Fibroblast of skin of right quadriceps (primary cell): Measurements from ENCODE around the gene DSE.
A peak's percentile ranks its signal among the peaks of the same experiment; 100 is the strongest.

Experiments used
- DNase-seq: peaks from one replicate; pipeline ENCODE4 v3.0.0-alpha.2; 2013

Gene DSE

DNA sequence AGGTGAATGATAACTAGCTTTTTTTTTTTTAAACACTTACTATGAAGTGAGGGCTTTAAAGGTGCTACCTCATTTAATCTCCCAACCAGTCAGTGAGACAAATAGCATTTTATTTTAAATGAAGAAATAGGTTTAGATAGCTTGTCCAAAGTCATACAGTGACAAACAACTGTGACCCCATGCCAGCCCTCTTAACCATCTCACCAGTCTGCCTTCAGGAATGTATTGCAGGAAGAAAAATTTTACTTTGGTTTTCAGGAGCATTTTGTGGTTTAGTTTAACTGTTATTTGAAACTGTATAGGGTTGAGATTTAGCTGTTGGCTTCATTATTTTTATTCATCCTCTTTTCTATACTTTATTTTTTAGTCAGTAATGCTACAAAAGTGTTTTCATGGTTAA lies 18.6 kb downstream of the DSE start:
- DNase-seq: no peak

DNA sequence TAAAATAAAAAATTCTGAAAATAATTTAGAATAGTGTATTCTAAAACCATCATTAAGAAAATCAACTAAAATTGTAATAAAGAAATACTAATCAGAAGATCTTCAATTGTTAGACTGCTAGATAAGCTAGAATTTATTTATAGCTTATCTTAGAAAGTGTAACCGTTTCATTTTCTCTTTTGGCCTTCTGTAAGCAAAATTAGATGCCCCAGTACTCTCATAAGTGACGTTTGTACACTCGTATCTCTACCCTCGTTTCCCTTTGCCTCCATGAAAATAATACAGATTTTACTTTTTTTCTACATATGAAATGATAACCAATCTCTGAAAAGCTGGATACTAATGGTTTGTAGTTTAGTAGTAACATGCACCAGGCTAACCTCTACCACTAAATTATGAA lies 19.8 kb downstream of the DSE start:
- no peak for DNase-seq

DNA sequence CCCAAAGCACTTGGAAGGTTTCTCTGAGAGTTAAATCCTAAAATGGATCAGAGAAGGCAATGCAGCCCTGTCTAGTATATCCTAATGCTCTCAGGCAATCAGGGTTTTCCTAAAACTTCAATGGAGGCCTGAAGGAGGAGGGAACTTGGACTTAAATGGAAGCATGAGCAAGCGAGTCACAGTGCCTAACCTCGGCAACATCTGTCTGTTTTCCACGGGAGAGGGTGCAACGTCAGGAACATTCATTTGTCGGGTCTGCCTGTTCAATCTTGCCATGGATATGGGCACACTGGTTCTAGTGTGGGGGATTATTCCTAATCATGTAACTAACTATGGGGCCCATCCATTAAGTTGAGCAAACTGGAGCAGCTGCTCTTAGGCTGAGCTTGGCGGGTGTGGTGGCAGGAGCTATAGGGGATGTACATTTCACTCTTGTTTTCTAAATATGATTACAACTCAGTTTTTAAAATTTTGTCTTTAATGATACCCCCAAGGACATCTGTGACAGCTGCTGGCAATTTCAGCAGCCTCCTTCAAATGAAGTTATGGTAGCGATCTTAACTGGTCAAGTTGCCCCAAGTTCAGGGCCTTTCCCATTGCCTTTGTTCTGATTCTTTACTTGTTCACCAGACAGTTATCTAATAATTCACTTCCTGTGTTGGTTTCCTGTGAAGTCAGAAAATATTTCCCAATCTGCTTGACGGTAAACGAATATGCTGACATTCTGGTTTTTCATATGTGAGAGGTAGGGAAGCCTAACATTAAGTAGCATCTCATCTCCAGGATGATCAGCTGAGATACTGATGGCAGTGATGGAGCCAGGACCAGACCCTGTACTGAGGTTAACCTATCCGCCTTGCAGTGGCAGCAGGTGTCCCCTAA lies 21.6 kb downstream of the DSE start:
- DNase-seq: no peak

DNA sequence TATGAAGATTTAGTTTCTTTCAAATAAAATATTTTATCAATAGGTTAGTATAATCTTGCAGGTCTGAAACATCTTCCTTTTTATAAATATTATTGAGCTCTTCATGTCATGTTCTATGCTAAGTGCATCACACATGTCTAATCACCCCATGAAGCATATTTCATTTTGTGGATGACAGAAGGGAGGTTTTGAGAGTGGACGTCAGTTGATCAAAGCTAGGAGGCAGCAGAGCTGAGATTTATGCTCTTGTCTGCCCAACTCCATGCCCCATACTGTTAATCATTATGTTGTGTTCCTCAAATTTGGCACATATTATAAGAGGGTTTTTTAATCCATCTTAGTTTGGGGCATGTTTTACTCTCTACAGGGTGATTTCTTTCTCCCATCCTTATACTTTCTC lies 22.7 kb downstream of the DSE start:
- DNase-seq: no peak

DNA sequence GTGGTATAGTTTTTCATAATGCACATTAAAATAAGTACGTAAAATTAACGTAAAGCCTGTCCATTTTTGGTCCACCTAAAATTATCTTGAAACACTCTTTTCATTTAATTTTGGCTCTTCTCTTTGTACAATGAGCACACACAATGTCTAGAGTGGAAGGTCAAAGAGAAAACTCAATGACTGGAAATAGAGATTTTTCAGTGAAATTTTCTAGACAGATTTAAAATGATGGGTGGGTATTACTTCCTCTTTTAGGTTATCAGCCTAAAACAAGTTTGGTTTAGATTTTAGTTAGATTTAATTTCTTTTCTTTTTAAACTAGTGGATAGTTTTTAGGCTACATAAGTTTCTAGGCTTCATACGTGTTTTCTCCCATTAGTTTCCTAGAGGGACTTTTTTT lies 24.9 kb downstream of the DSE start:
- no peak for DNase-seq

DNA sequence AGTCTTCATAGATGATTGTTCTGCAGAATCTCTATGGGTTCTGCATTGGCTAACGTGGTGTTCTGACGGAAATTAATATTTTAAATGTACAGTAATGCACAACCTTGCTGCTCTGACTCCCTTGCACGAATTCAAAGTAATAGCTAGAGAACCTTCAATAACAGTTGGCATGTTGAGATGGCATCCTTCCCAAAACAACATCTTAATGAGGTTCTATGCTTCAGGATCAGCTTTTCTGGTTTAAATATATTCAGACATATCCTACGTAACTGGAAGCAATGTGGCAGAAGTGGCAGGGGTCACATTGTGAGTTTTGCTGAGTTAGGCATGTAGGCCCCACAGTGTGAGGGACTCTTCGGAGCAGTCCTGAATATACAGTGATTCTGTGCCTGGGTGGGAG lies 25.7 kb downstream of the DSE start:
- DNase-seq: no peak

DNA sequence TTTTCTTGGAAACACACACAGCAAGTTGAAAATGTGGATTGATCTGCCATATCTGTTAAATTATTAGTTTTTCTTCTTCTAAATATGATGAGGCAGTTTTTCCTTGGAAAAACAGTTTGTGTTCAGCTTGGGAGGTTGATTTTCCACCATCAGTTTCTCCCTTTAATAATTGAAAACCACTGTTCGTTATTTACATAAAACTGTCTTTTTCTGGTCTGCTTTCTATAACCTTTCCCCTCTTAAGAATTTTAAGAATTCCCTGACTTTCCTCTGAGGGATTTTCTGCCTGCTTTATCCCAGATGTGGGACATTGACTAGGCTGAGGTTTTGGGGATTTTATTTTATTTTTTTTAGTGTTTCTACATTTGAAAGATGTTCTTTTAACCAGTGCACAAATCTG lies 27.2 kb downstream of the DSE start:
- DNase-seq: peak; percentile 85

DNA sequence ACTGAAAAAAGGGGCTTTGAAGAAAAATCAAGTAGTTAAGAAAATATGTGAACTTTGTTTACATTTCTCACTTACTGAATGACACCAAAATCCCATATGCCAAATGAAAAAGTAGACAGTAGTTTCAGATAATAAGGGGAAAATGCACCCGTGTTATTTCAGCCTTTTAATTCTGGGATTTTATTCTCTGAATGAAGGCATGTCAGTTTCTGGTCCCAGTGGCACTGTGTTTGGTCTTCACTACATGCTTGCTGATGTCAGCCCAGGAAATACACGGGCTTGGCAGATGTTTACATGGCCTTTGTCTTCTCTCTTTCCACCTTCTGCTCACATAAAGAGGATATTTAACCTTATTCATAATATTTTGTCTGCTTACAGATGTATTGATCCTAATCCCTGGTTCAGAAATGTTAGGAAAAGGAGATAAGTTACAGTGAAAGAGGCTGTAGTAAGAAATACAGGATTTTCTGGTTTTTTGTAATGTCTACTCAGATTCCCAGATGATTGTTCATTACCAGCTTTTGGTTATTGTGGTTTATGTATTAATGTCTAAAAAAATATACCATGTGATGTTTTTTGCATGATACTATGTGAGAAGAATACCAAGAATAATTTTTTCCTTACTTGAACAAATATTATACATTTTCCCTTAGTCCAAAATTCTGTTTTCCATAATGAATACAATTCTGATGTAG lies 27.7 kb downstream of the DSE start:
- peak; percentile 72 for DNase-seq

DNA sequence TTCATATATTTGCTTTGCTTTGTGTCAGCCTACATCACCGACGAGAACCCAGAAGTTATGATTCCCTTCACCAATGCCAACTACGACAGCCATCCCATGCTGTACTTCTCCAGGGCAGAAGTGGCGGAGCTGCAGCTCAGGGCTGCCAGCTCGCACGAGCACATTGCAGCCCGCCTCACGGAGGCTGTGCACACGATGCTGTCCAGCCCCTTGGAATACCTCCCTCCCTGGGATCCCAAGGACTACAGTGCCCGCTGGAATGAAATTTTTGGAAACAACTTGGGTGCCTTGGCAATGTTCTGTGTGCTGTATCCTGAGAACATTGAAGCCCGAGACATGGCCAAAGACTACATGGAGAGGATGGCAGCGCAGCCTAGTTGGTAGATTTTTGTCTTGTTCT lies 28.5 kb downstream of the DSE start:
- DNase-seq: no peak

DNA sequence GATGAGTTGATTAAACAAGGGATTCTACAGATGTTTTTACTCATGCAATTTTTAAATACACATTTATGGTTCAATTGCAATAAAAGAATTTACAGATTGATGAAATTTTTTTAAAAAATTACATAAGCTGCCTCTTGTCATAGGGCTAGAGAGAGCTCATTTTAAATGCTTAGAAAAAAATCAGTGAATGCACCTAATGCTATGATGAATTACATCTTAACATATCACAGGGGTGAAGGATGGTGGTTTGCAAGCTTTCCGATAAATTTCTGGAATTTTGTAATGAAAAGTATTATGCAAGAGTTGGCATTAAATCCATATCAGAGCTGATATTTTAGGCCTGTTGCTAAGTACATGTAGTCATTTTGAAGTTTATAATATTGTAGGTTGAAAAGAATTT lies 29.6 kb downstream of the DSE start:
- peak; percentile 53 for DNase-seq

DNA sequence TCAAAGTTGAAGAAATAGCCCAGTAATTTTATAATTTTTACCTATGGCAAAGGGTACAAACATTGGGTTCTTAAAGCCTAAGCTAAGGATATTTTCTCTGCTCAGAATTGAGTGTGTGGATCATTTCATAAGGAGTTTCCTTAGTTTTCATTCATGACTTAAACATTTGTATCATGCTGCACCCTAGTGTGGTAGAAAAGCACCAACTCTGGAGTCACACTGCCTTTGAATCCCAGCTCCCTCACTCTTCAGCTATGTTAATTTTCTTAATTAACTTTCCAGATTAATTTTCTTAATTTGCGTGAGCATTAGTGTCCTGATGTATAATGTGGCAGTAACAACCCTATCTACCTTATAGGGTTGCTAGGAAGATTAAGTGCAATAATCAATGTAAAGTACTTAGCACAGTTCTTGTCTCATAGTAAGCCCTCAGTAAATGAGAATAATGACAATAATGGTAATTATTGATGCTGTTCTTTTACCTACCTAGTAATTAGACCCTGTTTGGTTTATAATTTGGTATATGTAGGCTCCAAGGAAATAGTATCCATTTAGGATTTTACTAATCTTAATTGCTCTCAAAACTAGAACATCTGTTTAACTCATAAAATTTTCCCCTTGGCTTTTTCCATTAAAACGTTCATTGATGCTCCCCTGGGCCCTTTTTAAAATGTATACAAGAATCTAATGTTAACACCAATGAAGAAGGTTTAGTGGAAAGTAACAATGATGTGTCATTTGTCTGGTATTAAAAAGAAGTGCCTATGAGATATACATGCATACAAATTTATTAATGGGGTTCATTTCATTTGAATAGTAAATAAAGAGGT lies 31.6 kb downstream of the DSE start:
- DNase-seq: no peak

DNA sequence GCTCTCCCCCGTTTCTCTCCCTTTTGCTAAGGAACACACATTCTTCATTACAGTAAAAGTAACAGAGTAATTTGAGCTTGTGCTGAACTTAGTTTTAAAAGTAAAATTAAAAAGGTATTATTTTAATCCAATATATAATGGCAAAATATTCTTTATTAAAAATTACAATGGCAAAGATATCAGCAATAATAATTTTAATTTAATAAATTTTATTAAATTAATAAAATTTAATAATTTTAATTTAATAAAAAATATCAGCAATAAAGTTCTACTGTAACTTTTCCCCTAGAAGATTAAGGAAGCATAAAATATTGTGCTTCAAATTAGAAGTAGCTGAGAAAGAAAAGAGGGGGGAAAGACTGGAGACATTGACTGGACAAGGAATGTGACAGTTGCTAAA lies 32.5 kb downstream of the DSE start:
- no peak for DNase-seq

DNA sequence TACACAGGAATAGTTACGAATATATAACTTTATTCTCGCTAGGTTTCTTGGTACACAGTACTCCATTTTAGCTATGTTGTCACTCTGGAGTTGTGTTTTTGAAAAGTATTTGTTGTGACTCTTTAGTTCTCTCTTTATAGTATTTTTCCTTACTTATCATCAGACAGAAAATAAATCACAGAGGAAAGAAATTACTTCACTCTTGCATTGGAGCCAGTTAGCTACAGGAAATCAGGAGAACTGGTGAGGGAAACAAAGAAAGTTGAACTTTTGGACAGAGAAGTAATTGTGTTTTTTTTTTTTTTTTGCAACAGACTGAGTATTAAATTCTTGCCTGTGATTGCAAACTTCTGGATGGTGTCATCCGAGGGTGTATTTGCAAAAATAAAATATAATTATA lies 33.9 kb downstream of the DSE start:
- DNase-seq: no peak

DNA sequence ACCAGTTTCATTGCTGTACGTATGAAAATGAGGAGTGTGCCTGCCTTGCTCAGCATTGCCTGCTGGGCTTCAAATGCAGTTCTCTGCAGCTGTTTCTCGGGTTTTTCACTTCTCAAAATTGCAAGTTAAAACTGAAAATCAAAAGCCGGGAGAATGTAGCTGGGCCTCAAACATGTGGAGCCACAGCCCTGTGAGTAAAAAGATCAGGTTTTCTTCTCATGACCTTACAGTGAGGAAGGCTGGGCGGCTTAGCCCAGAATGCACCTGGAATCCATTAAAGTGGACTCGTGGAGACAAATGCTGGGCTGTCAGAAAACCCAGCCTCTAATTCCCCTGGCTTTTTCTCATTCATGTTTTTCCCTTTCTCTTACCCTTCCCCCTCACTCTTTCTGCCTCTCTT lies 34.4 kb downstream of the DSE start:
- DNase-seq: peak; percentile 84

DNA sequence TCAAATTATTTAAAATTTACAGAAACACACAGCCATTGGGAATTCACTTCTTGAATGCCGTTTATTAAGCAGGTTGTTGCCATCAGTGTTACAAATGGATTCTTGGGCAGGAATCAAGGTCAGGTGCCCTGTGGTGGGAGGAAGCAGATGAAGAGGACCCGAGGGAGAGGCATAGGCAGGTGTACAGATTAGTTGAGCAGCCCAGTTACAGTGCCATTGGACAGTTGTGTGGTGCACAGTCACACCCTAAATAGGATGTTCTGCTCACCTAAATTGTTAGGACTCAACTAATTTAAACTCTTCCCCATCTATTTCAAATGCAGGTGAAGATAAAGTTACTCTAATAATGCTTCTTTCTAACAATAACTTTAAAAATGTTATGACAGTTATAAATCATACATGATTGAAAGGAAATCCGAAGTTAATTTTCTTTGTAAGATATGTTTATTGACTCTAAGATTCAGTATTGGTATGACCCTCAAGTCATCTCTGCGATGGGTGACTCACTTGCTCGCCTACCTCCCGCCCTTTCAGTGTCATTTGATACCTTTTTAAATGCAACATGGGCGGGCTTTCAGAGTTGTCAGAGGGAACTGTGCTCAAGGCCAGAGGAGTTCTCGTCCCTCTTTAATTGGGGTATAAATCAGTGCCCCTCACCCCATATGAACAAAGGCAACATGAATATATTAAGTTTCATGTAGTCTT lies 35.1 kb downstream of the DSE start:
- DNase-seq: peak; percentile 81

DNA sequence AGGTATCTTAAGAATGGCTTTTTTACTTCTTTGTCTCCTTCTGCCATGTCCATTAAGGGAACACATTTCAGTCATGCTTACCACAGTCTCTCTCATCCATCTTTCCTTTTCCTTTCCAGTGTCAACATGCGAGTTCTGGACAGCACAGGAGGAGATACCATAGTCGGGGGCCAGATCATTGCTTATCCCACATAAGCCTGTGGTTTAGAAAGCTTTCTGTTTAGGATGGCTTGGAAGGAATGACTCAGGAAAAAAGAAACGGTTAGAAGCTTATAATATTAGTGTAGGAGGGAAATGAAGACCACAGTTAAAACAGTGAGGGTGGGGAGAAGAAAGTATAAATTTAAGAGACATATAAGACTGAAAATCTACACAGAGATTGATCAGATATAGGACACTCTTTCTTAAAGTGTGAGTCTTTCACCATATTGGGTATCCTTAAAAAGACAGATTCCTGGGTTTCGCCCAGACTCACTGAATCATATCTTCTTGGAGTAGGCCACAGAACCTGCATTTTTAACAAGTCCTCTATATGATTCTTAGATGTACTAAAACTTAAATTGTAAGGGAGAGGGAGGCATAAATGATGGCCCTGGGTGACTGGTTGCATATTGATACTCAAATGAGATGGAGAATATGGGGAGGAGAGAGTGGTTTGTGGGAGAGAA lies 36.1 kb downstream of the DSE start:
- DNase-seq: peak; percentile 84

DNA sequence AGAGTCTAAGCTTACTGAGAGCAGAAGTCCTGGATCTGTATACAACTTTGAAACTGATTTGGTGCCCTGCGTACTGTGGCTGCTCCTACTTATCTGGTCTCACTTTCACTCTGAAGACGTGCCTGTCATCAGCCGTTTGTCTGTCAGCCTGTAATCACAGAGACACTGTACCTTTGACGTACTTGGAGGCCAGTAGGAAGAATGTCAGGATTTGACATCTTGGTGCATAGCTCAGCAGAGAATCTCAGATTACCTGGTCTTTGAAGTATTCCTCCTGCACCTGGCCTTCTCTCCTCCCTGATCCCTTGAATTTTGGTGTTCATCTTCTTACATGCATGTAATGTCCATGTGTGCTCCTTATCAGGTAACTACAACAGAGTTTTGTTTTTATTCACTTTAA lies 37.7 kb downstream of the DSE start:
- DNase-seq: no peak

DNA sequence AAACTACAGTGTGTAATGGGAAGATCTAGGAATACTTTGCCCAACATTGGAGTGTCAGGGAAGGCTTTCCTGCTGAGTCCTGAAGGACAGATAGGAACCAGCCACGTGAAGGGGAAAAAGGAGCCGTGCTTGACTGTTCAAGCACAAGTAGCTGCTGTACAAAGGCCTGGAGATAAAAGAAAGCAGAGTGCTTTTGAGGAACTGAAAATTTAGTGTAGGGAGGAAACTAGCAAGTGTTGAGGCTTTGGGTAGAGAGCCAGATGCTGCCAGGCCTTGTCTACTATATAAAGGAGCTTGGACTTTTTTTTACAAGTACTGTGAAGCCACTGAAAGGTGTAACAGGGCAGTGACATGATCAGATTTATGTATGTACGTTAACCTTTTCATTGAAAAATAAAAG lies 39.0 kb downstream of the DSE start:
- DNase-seq: no peak

DNA sequence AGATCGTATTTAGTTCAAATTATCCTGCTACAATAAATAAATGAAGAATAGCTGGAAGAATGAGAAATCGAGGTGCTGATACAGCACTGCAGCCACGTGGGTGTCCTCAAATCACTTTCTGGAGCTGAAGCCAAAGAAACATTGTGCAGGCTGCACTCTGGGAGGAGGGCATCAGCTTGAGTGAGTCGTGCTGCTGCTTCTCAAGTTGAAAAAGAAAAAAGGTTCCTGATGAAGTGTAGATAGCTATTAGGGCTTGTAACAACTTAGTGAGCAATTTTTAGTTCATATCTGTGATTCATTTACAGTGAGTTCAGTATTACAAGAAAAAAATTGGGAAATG lies 40.5 kb downstream of the DSE start:
- peak; percentile 66 for DNase-seq

DNA sequence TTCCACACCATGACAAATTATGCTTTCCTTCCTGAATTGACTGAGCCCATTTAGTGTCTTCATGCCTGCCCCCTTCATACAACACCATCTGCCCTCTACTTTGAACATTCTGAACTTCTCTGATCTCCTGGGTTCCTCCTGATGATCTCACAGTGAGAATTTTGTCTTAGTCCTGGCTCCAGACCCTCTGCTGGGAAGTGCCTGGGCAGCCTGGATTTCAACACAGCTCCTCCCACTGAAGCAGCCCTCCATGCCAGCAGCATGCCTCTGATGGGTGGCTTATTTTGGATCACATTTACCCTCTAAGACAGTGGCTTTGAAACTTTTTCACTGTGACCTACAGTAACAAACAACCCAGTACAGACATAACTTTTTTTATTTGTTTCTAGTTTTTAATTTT lies 41.5 kb downstream of the DSE start:
- DNase-seq: no peak

DNA sequence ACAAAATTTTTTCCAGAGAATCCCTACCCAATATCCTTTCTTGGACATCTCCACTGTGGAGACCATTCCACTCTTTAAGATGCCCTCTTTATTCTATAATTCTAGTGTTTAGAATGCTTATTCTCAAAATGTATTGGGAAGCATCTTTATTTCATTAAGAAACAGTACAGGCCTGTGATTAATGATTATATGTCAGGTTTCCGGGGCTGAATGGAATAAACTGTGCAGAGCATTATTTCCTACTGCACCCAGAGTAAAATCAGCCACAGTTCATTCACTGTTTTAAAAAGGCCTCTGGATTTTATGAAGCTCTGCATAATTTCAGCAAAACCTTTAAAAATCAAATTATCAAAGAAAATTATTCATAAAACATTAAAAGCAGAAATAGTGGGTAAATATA lies 42.6 kb downstream of the DSE start:
- no peak for DNase-seq

DNA sequence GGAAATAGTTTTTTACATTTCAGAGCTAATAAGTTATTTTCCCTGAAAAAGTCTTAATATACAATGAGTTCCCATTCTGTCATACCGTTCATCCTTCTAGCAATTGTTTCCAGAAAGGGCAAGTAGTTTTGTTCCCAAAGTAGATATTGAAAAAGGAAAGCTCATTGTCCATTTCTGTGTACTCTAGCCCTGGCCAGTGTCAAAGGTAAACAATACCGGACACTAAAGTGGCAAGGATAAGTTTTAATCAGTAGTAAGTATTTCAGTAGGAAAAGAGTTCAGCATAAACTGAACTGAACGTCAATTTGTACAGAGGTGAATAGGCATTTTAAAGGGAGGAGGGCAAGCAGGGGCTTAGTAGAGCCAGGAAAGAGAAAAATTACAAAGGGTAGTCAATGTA lies 46.9 kb downstream of the DSE start:
- DNase-seq: no peak
